GM12873 (cell line): ENCODE data around the gene MAD1L1.

Source experiments
- CTCF ChIP-seq: IDR thresholded peaks from 2 replicates; pipeline ENCODE4 v1.5.1; 2012; ENCODE audit warnings: low read depth, mild to moderate bottlenecking, moderate library complexity, low read length, control low read depth; ENCODE audit not compliant: insufficient read depth; ENCODE audit errors: missing control alignments

The MAD1L1 gene

GRCh38 chr7:1931256-1931950 is 301.3 kb downstream of the MAD1L1 start:
- no peak for TF ChIP-seq CTCF

GRCh38 chr7:1930381-1931065 is 302.2 kb downstream of the MAD1L1 start:
- TF ChIP-seq CTCF = no peak

GRCh38 chr7:1928645-1929348 is 303.9 kb downstream of the MAD1L1 start:
- no peak for TF ChIP-seq CTCF

- TF ChIP-seq CTCF = no peak
These were observed 304.7 kb downstream of the MAD1L1 start for GRCh38 chr7:1927937-1928644.

- no peak for TF ChIP-seq CTCF
These were observed 305.8 kb downstream of the MAD1L1 start for GRCh38 chr7:1926908-1927306.

GRCh38 chr7:1925973-1926907 is 306.5 kb downstream of the MAD1L1 start:
- no peak for TF ChIP-seq CTCF
